Adrenal gland (tissue), 5 donors: Measurements from ENCODE around the gene ZNF593.

Experiments
- CTCF ChIP-seq, 6 experiments: fragments of 450-650 bp in 4 of 6; fragments of 200-600 bp in 2 of 6; sonication (generic) in 1 of 6; IDR thresholded peaks; 1 replicate in 5 of 6; 2 replicates in 1 of 6; pipeline versions ENCODE4 v1.5.1 to v1.8.0; 2016 to 2021; ENCODE audit warnings: antibody characterized with exemption in 6 of 6, mild to moderate bottlenecking in 2 of 6, moderate library complexity in 1 of 6
- POLR2A ChIP-seq, 2 donors: fragments of 450-650 bp; IDR thresholded peaks; one replicate each; pipeline ENCODE4 v1.6.1; 2017; ENCODE audit warnings: antibody characterized with exemption in 2 of 2, mild to moderate bottlenecking in 2 of 2, moderate library complexity in 1 of 2
- donor health status: DM: no; HTN: no; CAD: no.

- TF ChIP-seq POLR2A (IDR thresholded peaks at IDR 0.05) (no peak), CTCF (IDR thresholded peaks at IDR 0.05) (no peak)
Measured at GRCh38 chr1:26159743-26160039, 10.0 kb upstream of the ZNF593 start.
